Panc1 (cell line): ENCODE data around the gene TARBP2. TPM values are rescaled to one million over a fixed set of nuclear protein-coding genes. Genes with fewer than 3 reads are reported as not detected.

Source experiments
- ATAC-seq: fragments of 200-7000 bp; cut with Tn5 transposase; 2 replicates; pipeline ENCODE4 v1.9.1; 2020; ENCODE audit warnings: mild to moderate bottlenecking, moderate library complexity
- BruUV-seq: library from RNA; stranded (reverse); fragments of 400-500 nt; replicated peaks from 2 replicates; lab custom pipeline; 2021; lab: Mats Ljungman, UMichigan
- CTCF ChIA-PET: fragments of 300-600 bp; sonication (Branson Sonifier 250); formaldehyde crosslinking; loops from one replicate; lab custom pipeline; 2022; ENCODE audit warnings: antibody characterized with exemption; lab: Charles Lee
- POLR2A ChIA-PET: fragments of 300-600 bp; sonication (Branson Sonifier 250); formaldehyde crosslinking; loops from one replicate; lab custom pipeline; 2022; ENCODE audit warnings: antibody characterized with exemption; lab: Charles Lee
- DNase-seq: peaks from one replicate; pipeline ENCODE4 v3.0.0-alpha.2; 2010; ENCODE audit warnings: low read depth, low spot score
- H3K27ac ChIP-seq: 2 replicates; pipeline ENCODE4 v1.5.1; 2011; ENCODE audit warnings: mild to moderate bottlenecking, low read length, inconsistent platforms
- H3K27me3 ChIP-seq: fragments of 200-500 bp; sonication (Bioruptor generic); 2 replicates; pipeline ENCODE4 v1.6.0; 2014; ENCODE audit warnings: low read length, inconsistent platforms; ENCODE audit not compliant: control insufficient read depth, insufficient read depth
- H3K36me3 ChIP-seq: fragments of 200-500 bp; sonication (Bioruptor generic); 2 replicates; pipeline ENCODE4 v1.5.1; 2014; ENCODE audit warnings: inconsistent platforms, mild to moderate bottlenecking, low read length, moderate library complexity; ENCODE audit not compliant: control insufficient read depth, insufficient read depth
- H3K4me1 ChIP-seq: 2 replicates; pipeline ENCODE4 v1.5.1; 2011; ENCODE audit warnings: inconsistent platforms, mild to moderate bottlenecking, low read length, moderate library complexity; ENCODE audit not compliant: control insufficient read depth, insufficient read depth
- H3K4me3 ChIP-seq, 2 experiments: 2 replicates each; pipeline ENCODE4 v1.5.1; 2011 to 2012; ENCODE audit warnings: low read depth in 2 of 2, low read length in 2 of 2, mild to moderate bottlenecking in 2 of 2, inconsistent platforms in 1 of 2, moderate library complexity in 1 of 2
- H3K9me3 ChIP-seq: fragments of 200-500 bp; sonication (Bioruptor generic); 2 replicates; pipeline ENCODE4 v1.5.1; 2014; ENCODE audit warnings: low read depth, mild to moderate bottlenecking, inconsistent platforms, low read length, moderate library complexity; ENCODE audit not compliant: control insufficient read depth, insufficient read depth
- POLR2AphosphoS5 ChIP-seq: IDR thresholded peaks from 2 replicates; pipeline ENCODE4 v1.6.1; 2012; ENCODE audit warnings: mild to moderate bottlenecking, low read depth, low read length, moderate library complexity
- SIN3A ChIP-seq: IDR thresholded peaks from 2 replicates; pipeline ENCODE4 v1.6.1; 2012; ENCODE audit warnings: low read depth, mild to moderate bottlenecking, low read length, moderate library complexity, borderline replicate concordance; ENCODE audit not compliant: insufficient read depth
- TCF7L2 ChIP-seq: IDR thresholded peaks from 2 replicates; pipeline ENCODE4 v1.6.1; 2011; ENCODE audit warnings: mild to moderate bottlenecking, low read depth, low read length, inconsistent platforms
- in situ Hi-C: cut with HindIII; loops from 2 replicates; pipeline ENCODE4 v1.10.0; 2016; ENCODE audit warnings: low sequenced_read_pairs, low pct_unique_long_range_greater_than_20kb
- intact Hi-C: fragments of 100-400 bp; cut with micrococcal nuclease; formaldehyde crosslinking; loops from one replicate; pipeline ENCODE4 v1.10.0; 2022; ENCODE audit not compliant: unreplicated experiment
- total RNA-seq: library from RNA; stranded (reverse); gene quantifications from one replicate; pipeline ENCODE4 v1.2.1, GENCODE V29; 2021; ENCODE audit not compliant: unreplicated experiment
- TF ChIP-seq, protein P1 (sequence below), 2 experiments: IDR thresholded peaks; 2 replicates each; pipeline ENCODE4 v1.6.1; 2011 to 2012; ENCODE audit warnings: low read depth in 2 of 2, control low read depth in 1 of 2, low read length in 1 of 2, mild to moderate bottlenecking in 1 of 2, moderate library complexity in 1 of 2; ENCODE audit not compliant: insufficient read depth in 1 of 2
- TF ChIP-seq, protein P2 (sequence below): fragments of 450-650 bp; IDR thresholded peaks from 2 replicates; pipeline ENCODE4 v1.5.1; 2017; ENCODE audit warnings: mild to moderate bottlenecking

The TARBP2 gene
- total RNA-seq, 1 experiment from 2014 or later: 67.3 TPM

DNA sequence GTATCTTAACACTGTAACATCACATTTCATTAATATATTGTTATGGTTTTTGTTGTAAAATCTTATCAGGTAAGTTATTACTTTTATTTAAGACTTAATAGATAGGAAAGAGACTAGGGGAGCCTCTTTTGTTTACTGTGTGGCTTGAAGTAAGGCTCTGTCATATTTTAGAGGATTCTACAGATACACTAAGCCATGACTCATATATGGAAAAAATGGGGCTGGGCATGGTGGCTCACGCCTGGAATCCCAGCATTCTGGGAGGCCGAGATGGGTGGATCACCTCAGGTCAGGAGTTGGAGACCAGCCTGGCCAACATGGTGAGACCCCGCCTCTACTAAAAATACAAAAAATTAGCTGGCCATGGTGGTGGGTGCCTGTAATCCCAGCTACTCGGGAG lies 29.8 kb downstream of the TARBP2 start:
- in situ Hi-C loops: no loop called here
- TF ChIP-seq SIN3A (no peak), TCF7L2 (no peak), POLR2AphosphoS5 (no peak)
- TF ChIP-seq, protein P1, sequence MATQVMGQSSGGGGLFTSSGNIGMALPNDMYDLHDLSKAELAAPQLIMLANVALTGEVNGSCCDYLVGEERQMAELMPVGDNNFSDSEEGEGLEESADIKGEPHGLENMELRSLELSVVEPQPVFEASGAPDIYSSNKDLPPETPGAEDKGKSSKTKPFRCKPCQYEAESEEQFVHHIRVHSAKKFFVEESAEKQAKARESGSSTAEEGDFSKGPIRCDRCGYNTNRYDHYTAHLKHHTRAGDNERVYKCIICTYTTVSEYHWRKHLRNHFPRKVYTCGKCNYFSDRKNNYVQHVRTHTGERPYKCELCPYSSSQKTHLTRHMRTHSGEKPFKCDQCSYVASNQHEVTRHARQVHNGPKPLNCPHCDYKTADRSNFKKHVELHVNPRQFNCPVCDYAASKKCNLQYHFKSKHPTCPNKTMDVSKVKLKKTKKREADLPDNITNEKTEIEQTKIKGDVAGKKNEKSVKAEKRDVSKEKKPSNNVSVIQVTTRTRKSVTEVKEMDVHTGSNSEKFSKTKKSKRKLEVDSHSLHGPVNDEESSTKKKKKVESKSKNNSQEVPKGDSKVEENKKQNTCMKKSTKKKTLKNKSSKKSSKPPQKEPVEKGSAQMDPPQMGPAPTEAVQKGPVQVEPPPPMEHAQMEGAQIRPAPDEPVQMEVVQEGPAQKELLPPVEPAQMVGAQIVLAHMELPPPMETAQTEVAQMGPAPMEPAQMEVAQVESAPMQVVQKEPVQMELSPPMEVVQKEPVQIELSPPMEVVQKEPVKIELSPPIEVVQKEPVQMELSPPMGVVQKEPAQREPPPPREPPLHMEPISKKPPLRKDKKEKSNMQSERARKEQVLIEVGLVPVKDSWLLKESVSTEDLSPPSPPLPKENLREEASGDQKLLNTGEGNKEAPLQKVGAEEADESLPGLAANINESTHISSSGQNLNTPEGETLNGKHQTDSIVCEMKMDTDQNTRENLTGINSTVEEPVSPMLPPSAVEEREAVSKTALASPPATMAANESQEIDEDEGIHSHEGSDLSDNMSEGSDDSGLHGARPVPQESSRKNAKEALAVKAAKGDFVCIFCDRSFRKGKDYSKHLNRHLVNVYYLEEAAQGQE (IDR thresholded peaks at IDR 0.05; ENCODE audit: insufficient read depth in 1 of 2, low read depth in 2 of 2, low read length in 1 of 2): no peak
- TF ChIP-seq, protein P2, sequence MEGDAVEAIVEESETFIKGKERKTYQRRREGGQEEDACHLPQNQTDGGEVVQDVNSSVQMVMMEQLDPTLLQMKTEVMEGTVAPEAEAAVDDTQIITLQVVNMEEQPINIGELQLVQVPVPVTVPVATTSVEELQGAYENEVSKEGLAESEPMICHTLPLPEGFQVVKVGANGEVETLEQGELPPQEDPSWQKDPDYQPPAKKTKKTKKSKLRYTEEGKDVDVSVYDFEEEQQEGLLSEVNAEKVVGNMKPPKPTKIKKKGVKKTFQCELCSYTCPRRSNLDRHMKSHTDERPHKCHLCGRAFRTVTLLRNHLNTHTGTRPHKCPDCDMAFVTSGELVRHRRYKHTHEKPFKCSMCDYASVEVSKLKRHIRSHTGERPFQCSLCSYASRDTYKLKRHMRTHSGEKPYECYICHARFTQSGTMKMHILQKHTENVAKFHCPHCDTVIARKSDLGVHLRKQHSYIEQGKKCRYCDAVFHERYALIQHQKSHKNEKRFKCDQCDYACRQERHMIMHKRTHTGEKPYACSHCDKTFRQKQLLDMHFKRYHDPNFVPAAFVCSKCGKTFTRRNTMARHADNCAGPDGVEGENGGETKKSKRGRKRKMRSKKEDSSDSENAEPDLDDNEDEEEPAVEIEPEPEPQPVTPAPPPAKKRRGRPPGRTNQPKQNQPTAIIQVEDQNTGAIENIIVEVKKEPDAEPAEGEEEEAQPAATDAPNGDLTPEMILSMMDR: no peak
- CTCF ChIA-PET: no interaction called here

DNA sequence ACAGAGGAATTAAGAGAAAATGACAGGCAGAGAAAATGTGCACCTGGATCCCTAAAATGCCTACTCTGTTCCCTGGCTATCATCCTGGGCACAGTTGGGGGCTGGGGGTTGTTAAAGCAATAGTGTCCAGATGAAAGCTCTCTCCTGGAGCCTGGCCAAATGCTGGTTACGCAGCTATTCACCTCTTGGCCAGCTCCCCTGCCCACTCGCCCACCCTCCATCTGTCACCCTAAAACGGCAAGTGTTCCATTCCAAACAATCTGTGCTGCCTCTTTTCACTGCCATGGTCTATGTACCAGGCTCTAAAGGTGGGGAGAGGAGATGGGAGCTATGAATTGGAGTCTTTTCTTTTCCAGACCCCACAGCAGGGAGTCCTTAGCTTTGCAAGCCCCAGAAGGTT lies 30.9 kb downstream of the TARBP2 start:
- Histone ChIP-seq H3K27me3 (no peaks in the 10 kb centered on the region), H3K4me1 (no peaks in the 10 kb centered on the region), H3K9me3 (no peaks in the 10 kb centered on the region), H3K4me3 (no peak overlapping the region), H3K27ac (no peak overlapping the region), H3K36me3 (peaks cover 27% of the 10 kb centered on the region)
- TF ChIP-seq, protein P2: no peak
- TF ChIP-seq SIN3A: no peak
- TF ChIP-seq TCF7L2: no peak
- TF ChIP-seq, protein P1 (IDR thresholded peaks at IDR 0.05; ENCODE audit: insufficient read depth in 1 of 2, low read depth in 2 of 2, low read length in 1 of 2): no peak
- no peak for TF ChIP-seq POLR2AphosphoS5
- POLR2A ChIA-PET: no interaction called here
- CTCF ChIA-PET: no interaction called here
- DNase-seq: no peak
- ATAC-seq: no peak
- BruUV-seq: no TSS peak
- intact Hi-C loops (no loop called here), in situ Hi-C loops (no loop called here)

More for the DNA sequence above, 29.8 kb downstream of the TARBP2 start:
- Histone ChIP-seq H3K9me3 (no peaks in the 10 kb centered on the region), H3K4me3 (no peak overlapping the region), H3K27ac (no peak overlapping the region), H3K27me3 (no peaks in the 10 kb centered on the region), H3K4me1 (no peaks in the 10 kb centered on the region), H3K36me3 (peaks cover 29% of the 10 kb centered on the region)
- ATAC-seq (no peak), DNase-seq (no peak)
- POLR2A ChIA-PET: no interaction called here
- intact Hi-C loops: no loop called here
- BruUV-seq: no TSS peak
